DOHH2 (cell line): Measurements from ENCODE around the gene TRIM24.
"Not testable (repeated sequence)": the region's sequence is repeated elsewhere in the genome, so short reads cannot be mapped to it uniquely, and the experiment has no call there.

Source experiments
- EZH2phosphoT487 ChIP-seq: fragments of 200-600 bp; sonication (generic); IDR thresholded peaks from 2 replicates; pipeline ENCODE4 v1.6.1; 2017; ENCODE audit warnings: borderline replicate concordance, mild to moderate bottlenecking, antibody characterized with exemption, low read length, moderate library complexity, mixed read lengths
- TF ChIP-seq, protein P1 (sequence below): fragments of 200-600 bp; sonication (generic); IDR thresholded peaks from one replicate; pipeline ENCODE4 v1.5.1; 2014; ENCODE audit warnings: antibody characterized with exemption, mild to moderate bottlenecking, low read depth, low read length; ENCODE audit not compliant: poor library complexity, severe bottlenecking

DNA sequence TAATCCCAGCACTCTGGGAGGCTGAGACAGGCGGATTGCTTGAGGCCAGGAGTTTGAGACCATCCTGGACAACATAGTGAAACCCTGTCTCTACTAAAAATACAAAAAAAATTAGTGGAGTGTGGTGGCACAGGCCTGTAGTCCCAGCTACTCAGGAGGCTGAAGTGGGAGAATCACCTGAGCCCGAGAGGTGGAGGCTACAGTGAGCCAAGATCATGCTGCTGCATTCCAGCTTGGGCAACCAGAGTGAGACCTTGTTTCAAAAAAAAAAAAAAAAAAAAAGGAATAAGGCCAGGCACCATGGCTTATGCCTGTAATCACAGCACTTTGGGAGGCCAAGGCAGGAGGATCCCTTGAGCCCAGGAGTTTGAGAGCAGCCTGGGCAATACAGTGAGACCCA lies 40.2 kb downstream of the TRIM24 start:
- TF ChIP-seq, protein P1, sequence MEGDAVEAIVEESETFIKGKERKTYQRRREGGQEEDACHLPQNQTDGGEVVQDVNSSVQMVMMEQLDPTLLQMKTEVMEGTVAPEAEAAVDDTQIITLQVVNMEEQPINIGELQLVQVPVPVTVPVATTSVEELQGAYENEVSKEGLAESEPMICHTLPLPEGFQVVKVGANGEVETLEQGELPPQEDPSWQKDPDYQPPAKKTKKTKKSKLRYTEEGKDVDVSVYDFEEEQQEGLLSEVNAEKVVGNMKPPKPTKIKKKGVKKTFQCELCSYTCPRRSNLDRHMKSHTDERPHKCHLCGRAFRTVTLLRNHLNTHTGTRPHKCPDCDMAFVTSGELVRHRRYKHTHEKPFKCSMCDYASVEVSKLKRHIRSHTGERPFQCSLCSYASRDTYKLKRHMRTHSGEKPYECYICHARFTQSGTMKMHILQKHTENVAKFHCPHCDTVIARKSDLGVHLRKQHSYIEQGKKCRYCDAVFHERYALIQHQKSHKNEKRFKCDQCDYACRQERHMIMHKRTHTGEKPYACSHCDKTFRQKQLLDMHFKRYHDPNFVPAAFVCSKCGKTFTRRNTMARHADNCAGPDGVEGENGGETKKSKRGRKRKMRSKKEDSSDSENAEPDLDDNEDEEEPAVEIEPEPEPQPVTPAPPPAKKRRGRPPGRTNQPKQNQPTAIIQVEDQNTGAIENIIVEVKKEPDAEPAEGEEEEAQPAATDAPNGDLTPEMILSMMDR: not testable (repeated sequence)
- not testable (repeated sequence) for TF ChIP-seq EZH2phosphoT487
